IMR-90 (cell line): Measurements from ENCODE around the gene OPRM1. TPM values are rescaled to one million over a fixed set of nuclear protein-coding genes. Genes with fewer than 3 reads are reported as not detected.

ENCODE experiments used
- ATAC-seq: fragments of 200-7000 bp; cut with Tn5 transposase; 2 replicates; pipeline ENCODE4 v1.9.1; 2020; ENCODE audit warnings: low read depth, mild to moderate bottlenecking, moderate library complexity
- BruUV-seq: library from RNA; stranded (reverse); fragments of 400-500 nt; replicated peaks from 2 replicates; lab custom pipeline; 2021; lab: Mats Ljungman, UMichigan
- CTCF ChIA-PET: fragments of 300-600 bp; formaldehyde crosslinking; extraction: SDS; loops from one replicate; lab custom pipeline; 2021; ENCODE audit warnings: antibody characterized with exemption; lab: Yijun Ruan, JAX
- POLR2A ChIA-PET: fragments of 300-600 bp; sonication (Branson Sonifier 250); formaldehyde crosslinking; loops from one replicate; lab custom pipeline; 2022; ENCODE audit warnings: antibody characterized with exemption; ENCODE audit not compliant: unreplicated experiment; lab: Charles Lee
- DNase-seq: peaks from one replicate; pipeline ENCODE4 v3.0.0; 2013
- H2AFZ ChIP-seq: replicated peaks from 2 replicates; pipeline ENCODE3; 2013; ENCODE audit warnings: low read length, mild to moderate bottlenecking; ENCODE audit not compliant: poor library complexity
- H2AK5ac ChIP-seq: 2 replicates; pipeline ENCODE4 v1.6.1; 2013; ENCODE audit warnings: low read depth, low read length, inconsistent platforms
- H2AK9ac ChIP-seq: replicated peaks from 2 replicates; pipeline ENCODE3; 2013; ENCODE audit warnings: mild to moderate bottlenecking, low read depth, low read length, moderate library complexity; ENCODE audit not compliant: poor library complexity
- H2BK120ac ChIP-seq: 2 replicates; pipeline ENCODE4 v1.6.1; 2013; ENCODE audit warnings: low read depth, low read length, inconsistent platforms
- H2BK15ac ChIP-seq: 3 replicates; pipeline ENCODE4 v1.6.1; 2013; ENCODE audit warnings: low read depth, low read length, inconsistent platforms
- H2BK20ac ChIP-seq: 2 replicates; pipeline ENCODE4 v1.6.1; 2013; ENCODE audit warnings: low read depth, mild to moderate bottlenecking, inconsistent platforms, low read length, moderate library complexity
- H2BK5ac ChIP-seq: 2 replicates; pipeline ENCODE4 v1.6.1; 2013; ENCODE audit warnings: mild to moderate bottlenecking, low read depth, low read length, inconsistent platforms; ENCODE audit not compliant: poor library complexity, severe bottlenecking
- H3K14ac ChIP-seq: replicated peaks from 2 replicates; pipeline ENCODE4 v1.6.1; 2013; ENCODE audit warnings: low read depth, low read length, inconsistent platforms
- H3K18ac ChIP-seq: 2 replicates; pipeline ENCODE4 v1.6.1; 2013; ENCODE audit warnings: low read depth, low read length, control low read depth
- H3K23ac ChIP-seq: 2 replicates; pipeline ENCODE4 v1.6.1; 2013; ENCODE audit warnings: low read depth, low read length, inconsistent platforms
- H3K27ac ChIP-seq: 2 replicates; pipeline ENCODE4 v1.5.1; 2013; ENCODE audit warnings: mild to moderate bottlenecking, control low read depth, low read length; ENCODE audit not compliant: insufficient read depth
- H3K27me3 ChIP-seq: 2 replicates; pipeline ENCODE4 v1.6.1; 2013; ENCODE audit warnings: low read length; ENCODE audit not compliant: control insufficient read depth, insufficient read depth
- H3K36me3 ChIP-seq: 2 replicates; pipeline ENCODE4 v1.6.1; 2013; ENCODE audit warnings: low read length, mixed read lengths; ENCODE audit not compliant: control insufficient read depth, insufficient read depth
- H3K4ac ChIP-seq: 2 replicates; pipeline ENCODE4 v1.6.1; 2013; ENCODE audit warnings: low read depth, low read length, inconsistent platforms
- H3K4me1 ChIP-seq: 2 replicates; pipeline ENCODE4 v1.6.1; 2013; ENCODE audit warnings: low read length, mixed read lengths; ENCODE audit not compliant: control insufficient read depth, insufficient read depth
- H3K4me2 ChIP-seq: 2 replicates; pipeline ENCODE4 v1.6.1; 2013; ENCODE audit warnings: low read depth, mild to moderate bottlenecking, control low read depth, low read length, moderate library complexity
- H3K4me3 ChIP-seq: 2 replicates; pipeline ENCODE4 v1.5.1; 2013; ENCODE audit warnings: low read depth, mild to moderate bottlenecking, control low read depth, low read length, moderate library complexity; ENCODE audit not compliant: insufficient read depth
- H3K56ac ChIP-seq: 2 replicates; pipeline ENCODE4 v1.6.1; 2013; ENCODE audit warnings: low read length, inconsistent platforms; ENCODE audit not compliant: insufficient read depth; ENCODE audit errors: extremely low read depth
- H3K79me1 ChIP-seq, 2 experiments: 2 replicates each; pipeline ENCODE4 v1.6.1; 2013; ENCODE audit warnings: low read length in 2 of 2, inconsistent platforms in 1 of 2, low read depth in 1 of 2
- H3K9ac ChIP-seq: 2 replicates; pipeline ENCODE4 v1.6.1; 2013; ENCODE audit warnings: low read depth, low read length, control low read depth
- H3K9me1 ChIP-seq: 2 replicates; pipeline ENCODE4 v1.6.1; 2013; ENCODE audit warnings: low read length, inconsistent platforms; ENCODE audit not compliant: insufficient read depth
- H3K9me3 ChIP-seq: 2 replicates; pipeline ENCODE4 v1.6.1; 2013; ENCODE audit warnings: low read length; ENCODE audit not compliant: control insufficient read depth, insufficient read depth
- H4K20me1 ChIP-seq: 2 replicates; pipeline ENCODE4 v1.6.1; 2013; ENCODE audit warnings: low read length, inconsistent platforms; ENCODE audit not compliant: insufficient read depth
- H4K5ac ChIP-seq: 2 replicates; pipeline ENCODE4 v1.6.1; 2013; ENCODE audit warnings: mild to moderate bottlenecking, low read depth, low read length, control low read depth
- H4K8ac ChIP-seq, 2 experiments: 2 replicates each; pipeline ENCODE4 v1.6.1; 2013; ENCODE audit warnings: low read depth in 2 of 2, low read length in 2 of 2, control low read depth in 1 of 2, inconsistent platforms in 1 of 2
- H4K91ac ChIP-seq: 2 replicates; pipeline ENCODE4 v1.6.1; 2013; ENCODE audit warnings: low read depth, low read length, inconsistent platforms; ENCODE audit not compliant: insufficient read depth
- BHLHE40 ChIP-seq: fragments of 150-350 bp; IDR thresholded peaks from 2 replicates; pipeline ENCODE4 v1.6.1; 2016; ENCODE audit warnings: mild to moderate bottlenecking, low read depth, low read length
- CEBPB ChIP-seq: IDR thresholded peaks from 2 replicates; pipeline ENCODE4 v1.6.1; 2012; ENCODE audit warnings: low read depth, low read length, improper control_type of control experiment
- CHD1 ChIP-seq: IDR thresholded peaks from 2 replicates; pipeline ENCODE4 v1.6.1; 2012; ENCODE audit warnings: low read depth, low read length, improper control_type of control experiment
- FOS ChIP-seq: fragments of 150-350 bp; IDR thresholded peaks from 2 replicates; pipeline ENCODE4 v1.6.1; 2016; ENCODE audit warnings: low read depth, low read length
- NFE2L2 ChIP-seq: fragments of 150-350 bp; IDR thresholded peaks from 2 replicates; pipeline ENCODE4 v1.6.1; 2016; ENCODE audit warnings: low read depth, mild to moderate bottlenecking, low read length
- RAD21 ChIP-seq: IDR thresholded peaks from 2 replicates; pipeline ENCODE4 v1.6.1; 2012; ENCODE audit warnings: low read length, improper control_type of control experiment
- RCOR1 ChIP-seq: IDR thresholded peaks from 2 replicates; pipeline ENCODE4 v1.6.1; 2012; ENCODE audit warnings: mild to moderate bottlenecking, low read length, improper control_type of control experiment; ENCODE audit not compliant: insufficient replicate concordance
- WGBS, 2 experiments: methylation state at CpG; one replicate each; pipeline versions ENCODE4 v1.1.5 to v1.1.7; 2013; ENCODE audit warnings: missing lambda C conversion rate in 2 of 2; ENCODE audit not compliant: insufficient read length in 1 of 2; ENCODE audit errors: extremely low coverage in 2 of 2; 5-methylcytosine and 5-hydroxymethylcytosine counted together
- dilution Hi-C: fragments of 300-500 bp; cut with HindIII; formaldehyde crosslinking; loops from one replicate; pipeline ENCODE4 v1.14.3; 2018; ENCODE audit warnings: low sequenced_read_pairs; ENCODE audit not compliant: unreplicated experiment
- in situ Hi-C: fragments of 300-500 bp; cut with MboI; formaldehyde crosslinking; loops from 3 replicates; pipeline ENCODE4 v1.14.3; 2019; ENCODE audit warnings: low sequenced_read_pairs, inconsistent platforms, mixed read lengths
- intact Hi-C: fragments of 100-400 bp; cut with micrococcal nuclease; formaldehyde crosslinking; loops from 2 replicates; pipeline ENCODE4 v1.10.0; 2022
- polyA plus RNA-seq, 3 experiments: library from polyadenylated mRNA; depleted of rRNA; stranded (reverse); fragments of >200 nt; gene quantifications; 2 replicates each; pipeline ENCODE4 v1.2.3, GENCODE V29; 2012; ENCODE audit warnings: low replicate concordance in 1 of 3
- total RNA-seq: library from RNA; depleted of rRNA; stranded (reverse); fragments of >200 nt; gene quantifications from 2 replicates; pipeline ENCODE4 v1.2.3, GENCODE V29; 2012

Gene OPRM1
- total and polyA plus RNA-seq, 2 of the 4 experiments (the other 2 are of a cell fraction) = not detected

GRCh38 chr6:154096834-154097233 lies 57.8 kb downstream of the OPRM1 start:
- no peak overlapping the region for H4K91ac ChIP-seq
- intact Hi-C loops = no loop called here
- H3K4me3 ChIP-seq = no peak overlapping the region
- no peaks in the 10 kb centered on the region for H3K36me3 ChIP-seq
- DNase-seq (no peak), ATAC-seq (no peak)
- no CpG with 5 or more reads among the region's 3 CpGs for WGBS, 2 experiments
- TF ChIP-seq CEBPB (no peak), RCOR1 (no peak), FOS (no peak), BHLHE40 (no peak), CHD1 (no peak), RAD21 (no peak), NFE2L2 (no peak)
- no peak overlapping the region for H3K4ac ChIP-seq
- H3K79me1 ChIP-seq = no peaks in the 10 kb centered on the region
- no peak overlapping the region for H3K14ac ChIP-seq
- H3K27me3 ChIP-seq = no peaks in the 10 kb centered on the region
- H3K23ac ChIP-seq = no peak overlapping the region
- H3K18ac ChIP-seq = no peak overlapping the region
- no peak overlapping the region for H2AK9ac ChIP-seq
- in situ Hi-C loops = no loop called here
- no peak overlapping the region for H4K8ac ChIP-seq
- no peak overlapping the region for H2BK120ac ChIP-seq
- H3K56ac ChIP-seq = no peak overlapping the region
- CTCF ChIA-PET = no interaction called here
- no peaks in the 10 kb centered on the region for H4K20me1 ChIP-seq
- no peaks in the 10 kb centered on the region for H3K9me1 ChIP-seq
- no peak overlapping the region for H3K9ac ChIP-seq
- H3K4me1 ChIP-seq = no peaks in the 10 kb centered on the region
- no peak overlapping the region for H3K27ac ChIP-seq
- H3K9me3 ChIP-seq = no peaks in the 10 kb centered on the region
- H2AK5ac ChIP-seq = no peak overlapping the region
- no peak overlapping the region for H2BK15ac ChIP-seq
- H4K5ac ChIP-seq = no peak overlapping the region
- H2BK20ac ChIP-seq = no peak overlapping the region
- H2AFZ ChIP-seq = no peak overlapping the region
- dilution Hi-C loops = no loop called here
- H2BK5ac ChIP-seq = no peak overlapping the region
- POLR2A ChIA-PET = interaction anchor here (0.6 kb wide), 1 partner anchor 849 kb away, joined by 3 read pairs; no protein-coding TSS in a partner anchor
- no TSS peak for BruUV-seq
- no peak overlapping the region for H3K4me2 ChIP-seq
